ENCODE measurements around the gene MRPL14.

Gene MRPL14

DNA sequence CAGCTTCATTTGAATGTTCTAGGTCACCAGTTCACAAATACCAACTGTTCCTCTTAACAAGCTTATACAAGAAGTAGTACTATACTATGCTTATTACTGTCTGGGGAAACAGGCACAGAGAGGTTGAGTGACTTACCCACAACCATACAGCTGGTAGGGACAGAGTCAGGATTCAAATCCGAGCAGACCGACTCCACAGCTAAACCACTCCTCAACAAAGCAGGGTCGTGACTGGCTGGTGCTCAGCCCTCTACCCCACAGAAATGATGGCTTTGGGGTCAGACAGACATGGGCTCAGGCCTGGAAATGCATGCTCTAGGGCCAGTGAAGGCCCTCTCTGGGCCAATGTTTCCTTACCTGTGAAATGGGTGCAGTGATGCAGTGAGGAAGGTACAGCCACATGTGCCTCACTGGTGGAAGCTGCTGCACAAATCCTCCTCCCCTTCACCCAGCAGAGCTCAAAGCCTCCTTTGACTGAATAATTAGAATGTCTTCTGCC is 63.6 kb downstream of the MRPL14 start:
- TF ChIP-seq, protein P1, sequence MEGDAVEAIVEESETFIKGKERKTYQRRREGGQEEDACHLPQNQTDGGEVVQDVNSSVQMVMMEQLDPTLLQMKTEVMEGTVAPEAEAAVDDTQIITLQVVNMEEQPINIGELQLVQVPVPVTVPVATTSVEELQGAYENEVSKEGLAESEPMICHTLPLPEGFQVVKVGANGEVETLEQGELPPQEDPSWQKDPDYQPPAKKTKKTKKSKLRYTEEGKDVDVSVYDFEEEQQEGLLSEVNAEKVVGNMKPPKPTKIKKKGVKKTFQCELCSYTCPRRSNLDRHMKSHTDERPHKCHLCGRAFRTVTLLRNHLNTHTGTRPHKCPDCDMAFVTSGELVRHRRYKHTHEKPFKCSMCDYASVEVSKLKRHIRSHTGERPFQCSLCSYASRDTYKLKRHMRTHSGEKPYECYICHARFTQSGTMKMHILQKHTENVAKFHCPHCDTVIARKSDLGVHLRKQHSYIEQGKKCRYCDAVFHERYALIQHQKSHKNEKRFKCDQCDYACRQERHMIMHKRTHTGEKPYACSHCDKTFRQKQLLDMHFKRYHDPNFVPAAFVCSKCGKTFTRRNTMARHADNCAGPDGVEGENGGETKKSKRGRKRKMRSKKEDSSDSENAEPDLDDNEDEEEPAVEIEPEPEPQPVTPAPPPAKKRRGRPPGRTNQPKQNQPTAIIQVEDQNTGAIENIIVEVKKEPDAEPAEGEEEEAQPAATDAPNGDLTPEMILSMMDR (conservative IDR thresholded peaks at IDR 0.05; ENCODE audit: control insufficient read depth, insufficient read depth, low read depth, low read length) = no peak
- no peak overlapping the region for H3K4me3 ChIP-seq (ENCODE audit: control insufficient read depth, low read depth, low read length)
- DNase-seq (ENCODE audit: low read depth) = no peak
